ENCODE measurements around the gene KRTAP10-3.
"Not testable (repeated sequence)": the region's sequence is repeated elsewhere in the genome, so short reads cannot be mapped to it uniquely, and the experiment has no call there.

Gene KRTAP10-3

GRCh38 chr21:44589586-44590305 is 31.2 kb upstream of the KRTAP10-3 start:
- no peak for DNase-seq

DNA sequence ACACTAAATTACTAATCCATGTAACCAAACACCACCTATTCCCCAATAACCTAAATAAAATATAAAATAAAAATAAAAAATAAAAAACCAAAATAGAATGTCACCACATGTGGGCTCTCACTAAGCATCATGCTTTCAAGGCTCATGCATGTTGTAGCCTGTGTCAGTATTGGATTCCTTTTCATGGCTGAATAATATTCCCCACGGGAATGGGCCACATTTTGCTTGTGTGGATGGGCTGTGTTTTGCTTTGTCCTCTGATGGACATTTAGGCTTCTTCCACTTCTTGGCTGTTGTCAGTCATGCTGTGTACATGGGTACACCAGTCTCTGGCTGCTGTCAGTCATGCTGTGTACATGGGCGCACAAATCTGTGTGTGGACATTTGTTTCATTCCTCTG is 30.5 kb upstream of the KRTAP10-3 start:
- no peak for DNase-seq

- no peak for DNase-seq
These were observed 27.3 kb upstream of the KRTAP10-3 start for GRCh38 chr21:44585892-44586291.

- no peak for DNase-seq
These were observed 25.2 kb upstream of the KRTAP10-3 start for GRCh38 chr21:44583800-44584147.

DNA sequence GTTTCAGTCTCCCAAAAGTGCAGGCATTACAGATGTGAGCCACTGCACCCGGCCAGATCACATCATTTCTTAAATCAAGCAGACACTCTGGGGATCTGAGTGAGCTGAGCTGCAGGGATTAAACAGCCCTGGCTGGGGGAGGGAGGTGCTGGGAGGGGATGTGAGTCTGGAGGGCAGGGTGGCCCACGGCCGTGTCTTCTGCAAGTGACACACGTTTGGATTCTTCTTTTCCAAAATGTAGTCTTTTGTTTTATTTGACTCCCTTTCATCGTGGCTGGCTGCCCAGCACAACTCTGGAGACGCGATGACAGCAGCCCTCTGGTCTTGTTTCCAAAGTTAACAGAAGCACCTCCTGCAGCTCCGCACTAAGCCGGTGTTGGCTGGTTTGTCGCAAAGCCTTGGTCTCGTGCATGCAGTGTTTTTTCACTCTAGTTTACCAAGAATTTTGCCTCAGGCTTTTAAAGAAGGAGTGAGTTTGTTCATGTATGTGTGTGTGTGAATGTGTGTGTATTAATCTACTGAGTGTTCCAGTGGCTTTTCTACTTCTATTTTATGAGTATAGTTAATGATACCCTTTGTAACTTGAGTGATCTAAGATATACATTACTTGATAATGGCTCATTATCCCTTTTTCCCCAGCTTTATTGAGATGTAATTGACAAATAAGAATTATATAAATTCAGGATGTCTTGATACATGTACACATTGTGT is 24.6 kb upstream of the KRTAP10-3 start:
- DNase-seq: no peak

- no peak for DNase-seq
These were observed 23.5 kb upstream of the KRTAP10-3 start for GRCh38 chr21:44582055-44582454.

DNA sequence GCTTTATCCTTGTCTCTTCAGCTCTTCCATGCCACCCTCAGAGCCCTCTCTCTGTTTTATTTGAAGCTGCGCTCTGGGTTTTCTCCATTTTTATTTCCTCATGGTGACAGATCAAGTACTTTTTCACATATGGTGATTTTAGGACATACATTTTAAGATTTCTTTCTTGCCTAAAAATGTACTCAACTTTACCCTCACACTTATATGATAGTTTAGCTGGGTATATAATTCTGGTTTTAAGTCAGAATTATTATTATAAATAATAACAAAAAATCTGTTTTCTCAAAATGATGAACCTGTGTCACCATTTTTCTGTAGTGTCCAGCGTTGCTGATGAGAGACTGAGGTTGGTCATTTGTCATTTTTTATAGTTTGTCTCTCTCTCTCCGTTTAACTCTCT is 22.6 kb upstream of the KRTAP10-3 start:
- DNase-seq: no peak

DNA sequence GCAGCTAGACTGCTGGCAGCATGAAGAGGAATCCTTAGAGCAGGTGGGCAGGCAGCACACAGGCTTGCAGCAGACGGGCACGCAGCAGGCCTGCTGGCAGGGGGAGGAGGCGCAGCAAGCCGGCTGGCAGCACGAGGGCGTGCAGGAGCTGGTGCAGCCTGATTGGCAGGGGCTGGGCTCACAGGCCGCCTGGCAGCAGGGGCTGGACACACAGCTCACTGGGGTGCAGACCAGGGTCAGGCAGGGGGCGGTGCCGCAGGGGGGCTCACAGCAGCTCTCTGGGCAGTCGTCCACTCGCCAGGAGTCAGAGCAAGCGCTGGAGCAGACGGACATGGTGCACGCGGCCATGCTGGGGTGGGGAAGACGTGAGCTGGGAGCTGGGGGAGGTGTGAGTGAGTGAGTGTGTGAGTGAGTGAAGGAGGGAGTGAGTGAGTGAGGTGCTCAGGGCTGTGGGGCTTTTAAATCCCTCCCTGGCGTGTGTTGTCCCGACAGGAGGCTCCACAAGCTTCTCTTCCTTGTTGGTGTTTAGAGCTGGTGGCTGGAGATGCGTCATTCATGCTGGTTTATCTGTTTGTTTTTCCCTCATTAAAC is 21.7 kb upstream of the KRTAP10-3 start, which contains the start of gene KRTAP10-5:
KRTAP10-5 (minus strand) TSS at position 374 of the 591 bp plus-strand sequence; CDS start at position 348, 26 bp downstream.
- DNase-seq: not testable (repeated sequence)

DNA sequence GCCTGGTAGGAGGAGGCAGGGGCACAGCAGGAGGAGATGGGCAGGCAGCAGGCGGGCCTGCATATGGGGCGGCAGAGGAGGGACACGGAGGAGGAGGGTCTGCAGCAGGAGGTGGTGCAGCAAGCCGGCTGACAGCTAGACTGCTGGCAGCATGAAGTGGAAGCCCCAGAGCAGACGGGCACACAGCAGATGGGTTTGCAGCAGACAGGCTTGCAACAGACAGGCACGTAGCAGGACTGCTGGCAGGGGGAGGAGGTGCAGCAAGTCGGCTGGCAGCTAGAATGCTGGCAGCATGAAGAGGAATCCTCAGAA is 21.2 kb upstream of the KRTAP10-3 start:
- DNase-seq: no peak

DNA sequence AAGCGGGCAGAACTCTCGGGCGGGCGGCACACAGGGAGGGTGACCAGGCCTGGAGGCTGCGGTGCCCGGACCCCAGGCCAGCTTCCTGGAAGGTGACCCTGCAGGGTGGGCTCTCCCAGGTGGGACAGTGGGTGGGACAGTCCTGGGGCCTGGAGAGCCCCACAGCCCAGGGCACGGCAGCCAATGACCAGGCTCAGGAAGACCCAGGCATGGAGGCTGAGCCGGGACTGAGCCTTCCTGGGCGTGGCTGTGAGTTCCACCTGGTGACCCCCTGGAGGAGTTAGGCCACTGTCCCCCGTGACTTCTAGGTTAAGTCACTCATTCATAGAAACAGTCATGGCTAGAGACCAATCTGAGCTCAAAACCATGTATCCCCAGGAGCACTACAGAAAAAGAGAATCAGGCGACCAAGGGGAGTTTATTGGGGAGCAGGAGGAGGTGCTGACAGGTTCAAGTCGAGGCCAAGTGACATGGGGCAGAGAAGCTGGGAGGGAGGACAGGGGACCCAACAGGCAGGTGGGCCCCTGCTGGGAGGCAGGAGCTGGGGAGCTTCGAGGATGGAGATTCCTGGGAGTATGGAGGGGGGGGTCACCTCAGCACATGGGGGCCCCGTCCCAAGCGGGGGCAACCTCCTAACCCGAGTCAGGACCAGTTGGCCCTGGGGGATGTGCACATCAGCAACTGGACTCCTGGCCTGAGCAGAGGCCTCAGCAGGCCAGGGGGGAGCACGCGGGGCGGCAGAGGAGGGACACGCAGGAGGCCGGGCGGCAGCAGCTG is 20.6 kb upstream of the KRTAP10-3 start:
- no peak for DNase-seq

DNA sequence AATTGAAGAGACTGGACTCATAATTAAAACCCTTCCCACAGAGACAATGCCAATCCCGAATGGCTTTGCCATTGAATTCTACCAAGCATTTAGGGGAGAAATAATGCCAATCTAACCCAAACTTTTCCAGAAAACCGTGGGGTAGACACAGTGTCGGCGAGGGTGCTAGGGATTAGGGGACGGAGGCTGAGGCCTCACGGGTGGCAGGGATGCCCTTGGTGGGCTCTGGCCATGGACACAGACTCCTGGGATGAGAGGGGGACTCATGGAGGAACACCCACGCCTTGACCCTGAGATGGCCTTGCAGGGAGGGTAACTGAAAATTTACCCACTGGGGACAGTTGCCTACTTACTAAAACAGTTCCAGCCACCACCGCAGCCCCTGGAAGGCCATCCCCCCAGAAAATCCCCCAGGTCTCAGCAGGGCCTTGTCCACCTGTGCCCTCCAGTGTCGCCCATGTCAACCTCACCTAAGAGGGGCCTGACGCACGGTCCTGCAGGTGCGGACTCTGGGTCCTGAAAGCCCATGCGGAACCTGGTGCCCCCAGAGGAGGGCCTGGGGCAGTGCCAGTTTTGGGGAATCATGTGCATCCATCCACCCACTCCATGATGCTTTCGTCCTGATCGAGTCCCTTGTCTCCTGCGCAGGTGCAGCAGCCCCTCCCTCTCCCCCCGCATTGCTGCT is 19.9 kb upstream of the KRTAP10-3 start:
- DNase-seq: no peak

GRCh38 chr21:44576025-44576420 is 17.4 kb upstream of the KRTAP10-3 start:
- DNase-seq: no peak

- DNase-seq: no peak
These were observed 16.9 kb upstream of the KRTAP10-3 start for GRCh38 chr21:44575307-44576024.

DNA sequence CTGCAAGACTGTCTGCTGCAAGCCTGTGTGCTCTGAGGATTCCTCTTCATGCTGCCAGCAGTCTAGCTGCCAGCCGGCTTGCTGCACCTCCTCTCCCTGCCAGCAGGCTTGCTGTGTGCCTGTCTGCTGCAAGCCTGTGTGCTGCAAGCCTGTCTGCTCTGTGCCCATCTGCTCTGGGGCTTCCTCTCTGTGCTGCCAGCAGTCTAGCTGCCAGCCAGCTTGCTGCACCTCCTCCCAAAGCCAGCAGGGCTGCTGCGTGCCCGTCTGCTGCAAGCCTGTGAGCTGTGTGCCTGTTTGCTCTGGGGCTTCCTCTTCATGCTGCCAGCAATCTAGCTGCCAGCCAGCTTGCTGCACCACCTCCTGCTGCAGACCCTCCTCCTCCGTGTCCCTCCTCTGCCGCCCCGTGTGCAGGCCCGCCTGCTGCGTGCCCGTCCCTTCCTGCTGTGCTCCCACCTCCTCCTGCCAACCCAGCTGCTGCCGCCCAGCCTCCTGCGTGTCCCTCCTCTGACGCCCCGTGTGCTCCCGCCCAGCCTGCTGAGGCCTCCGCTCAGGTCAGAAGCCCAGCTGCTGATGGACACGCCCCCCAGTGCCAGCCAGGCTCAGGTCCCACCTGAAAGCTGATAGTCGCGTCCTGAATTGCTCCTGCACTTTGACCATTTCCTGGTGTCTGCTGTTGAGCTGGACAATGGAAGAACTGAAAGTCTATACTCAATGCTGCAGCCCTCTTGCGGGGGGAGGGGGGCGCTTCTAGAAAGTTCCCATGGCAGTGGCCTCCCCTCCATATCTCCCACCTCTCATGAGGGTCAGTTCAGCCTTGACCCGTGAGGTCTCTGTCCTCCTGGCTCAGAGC is 16.1 kb upstream of the KRTAP10-3 start:
- DNase-seq: no peak

DNA sequence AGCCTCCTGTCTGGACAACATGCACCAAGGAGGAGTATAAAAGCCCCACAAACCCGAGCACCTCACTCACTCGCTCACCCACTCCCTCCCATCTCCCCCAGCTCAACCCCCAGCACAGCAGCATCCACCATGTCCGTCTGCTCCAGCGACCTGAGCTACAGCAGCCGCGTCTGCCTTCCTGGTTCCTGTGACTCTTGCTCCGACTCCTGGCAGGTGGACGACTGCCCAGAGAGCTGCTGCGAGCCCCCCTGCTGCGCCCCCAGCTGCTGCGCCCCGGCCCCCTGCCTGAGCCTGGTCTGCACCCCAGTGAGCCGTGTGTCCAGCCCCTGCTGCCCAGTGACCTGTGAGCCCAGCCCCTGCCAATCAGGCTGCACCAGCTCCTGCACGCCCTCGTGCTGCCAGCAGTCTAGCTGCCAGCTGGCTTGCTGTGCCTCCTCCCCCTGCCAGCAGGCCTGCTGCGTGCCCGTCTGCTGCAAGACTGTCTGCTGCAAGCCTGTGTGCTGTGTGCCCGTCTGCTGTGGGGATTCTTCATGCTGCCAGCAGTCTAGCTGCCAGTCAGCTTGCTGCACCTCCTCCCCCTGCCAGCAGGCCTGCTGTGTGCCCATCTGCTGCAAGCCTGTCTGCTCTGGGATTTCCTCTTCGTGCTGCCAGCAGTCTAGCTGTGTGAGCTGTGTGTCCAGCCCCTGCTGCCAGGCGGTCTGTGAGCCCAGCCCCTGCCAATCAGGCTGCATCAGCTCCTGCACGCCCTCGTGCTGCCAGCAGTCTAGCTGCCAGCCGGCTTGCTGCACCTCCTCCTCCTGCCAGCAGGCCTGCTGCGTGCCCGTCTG is 15.2 kb upstream of the KRTAP10-3 start, which contains the start of gene KRTAP10-4:
KRTAP10-4 (plus strand) TSS at position 100 of the 827 bp plus-strand sequence; CDS start at position 130, 30 bp downstream.
- not testable (repeated sequence) for DNase-seq

GRCh38 chr21:44572959-44573583 is 14.5 kb upstream of the KRTAP10-3 start:
- DNase-seq: no peak

DNA sequence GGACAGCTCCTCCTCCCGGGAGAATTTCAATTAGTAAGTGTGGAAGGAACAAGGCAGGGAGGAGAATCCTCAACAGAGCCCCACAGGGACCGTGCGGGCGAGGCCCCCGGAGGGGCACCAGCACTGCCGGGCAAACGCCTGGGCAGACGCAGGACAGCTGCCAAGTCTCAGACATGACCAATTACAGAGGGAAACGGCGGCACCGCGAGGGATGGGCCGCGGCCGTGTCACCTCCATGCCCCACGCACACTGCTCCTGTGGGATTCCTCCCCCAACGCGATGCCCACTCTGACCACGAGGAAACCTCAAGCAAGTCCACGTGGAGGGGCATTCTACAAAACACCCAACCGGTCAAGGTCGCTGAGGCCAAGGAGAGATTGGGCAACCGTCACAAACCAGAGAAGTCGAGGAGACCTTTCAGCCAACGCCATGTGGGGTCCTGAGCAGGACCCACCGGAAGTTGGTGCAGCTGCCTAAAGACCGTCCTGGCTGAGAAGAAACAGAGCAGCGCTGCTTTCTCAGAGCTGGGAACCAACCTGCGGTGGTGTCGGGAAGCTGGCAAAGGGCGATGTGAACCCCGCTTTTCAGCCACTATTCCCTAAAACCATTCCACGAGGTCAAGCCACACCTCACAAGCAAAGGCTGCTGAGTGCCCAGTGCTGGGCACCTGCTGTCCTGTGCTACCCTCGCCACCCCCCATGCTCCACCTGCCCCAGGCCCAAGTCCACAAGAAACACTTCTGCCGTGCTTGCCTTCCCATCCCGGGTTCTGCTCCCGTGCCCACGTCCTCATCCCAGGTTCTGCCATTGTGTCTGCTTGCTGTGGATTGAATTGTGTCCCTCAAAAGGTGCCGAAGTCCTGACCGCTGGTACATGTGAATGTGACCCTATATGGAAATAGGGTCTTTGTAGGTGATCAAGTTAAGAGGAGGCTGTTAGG is 13.5 kb upstream of the KRTAP10-3 start:
- no peak for DNase-seq

DNA sequence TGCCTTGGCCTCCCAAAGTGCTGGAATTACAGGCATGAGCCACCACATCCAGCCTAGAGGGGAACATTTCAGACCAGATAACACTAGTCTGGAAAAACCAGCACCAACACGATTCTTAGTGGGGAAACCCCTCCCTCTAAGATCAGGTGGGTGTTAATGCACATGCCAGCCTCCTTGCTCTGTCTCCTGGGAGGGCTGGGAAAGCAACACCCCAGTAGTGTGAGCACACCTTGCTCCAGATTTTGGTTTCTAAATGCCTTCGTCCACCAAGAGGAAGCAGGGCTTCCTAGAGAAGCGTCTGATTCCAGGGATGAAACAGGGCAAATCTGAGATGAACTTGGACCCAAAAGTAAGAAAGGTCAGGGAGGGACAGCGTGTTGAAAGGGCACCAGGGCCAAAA is 12.7 kb upstream of the KRTAP10-3 start:
- DNase-seq: no peak

Data from NCI-H510A (cell line).